ENCODE data around the gene PRRT2. TPM values are rescaled to one million over a fixed set of nuclear protein-coding genes. Genes with fewer than 3 reads are reported as not detected.
"Not testable (repeated sequence)": the region's sequence is repeated elsewhere in the genome, so short reads cannot be mapped to it uniquely, and the experiment has no call there.

Gene PRRT2
- total RNA-seq, 3 donors from 2014 or later = 2.9 to 3.9 (median 3.5) TPM

DNA sequence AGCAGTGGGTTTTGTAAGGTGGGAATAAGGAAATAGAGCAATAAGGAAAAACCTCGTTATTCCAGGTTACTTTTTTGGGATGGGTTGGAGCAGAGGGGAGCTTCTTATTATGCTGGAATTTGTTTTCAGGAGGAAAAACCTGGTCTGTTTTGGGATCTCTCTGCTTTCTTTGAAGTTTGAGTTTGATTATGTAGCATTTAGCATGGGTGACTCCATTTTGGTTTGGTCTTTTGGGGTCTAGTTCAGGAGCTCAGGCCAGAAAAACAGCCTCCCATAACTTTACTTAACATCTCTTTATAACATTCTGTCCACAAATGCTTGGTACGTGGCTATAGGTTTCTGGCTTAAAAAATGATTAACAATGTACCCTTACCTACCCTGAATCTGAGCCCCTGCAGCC lies 42.5 kb upstream of the PRRT2 start:
- no peak for DNase-seq (ENCODE audit: low spot score in 2 of 2)
- no peaks in the 10 kb centered on the region for H3K27me3 ChIP-seq
- intact Hi-C loops (cut with DNase I; ENCODE audit: low total_unique reads) = no loop called here
- no peaks in the 10 kb centered on the region for H3K9me3 ChIP-seq
- H3K4me1 ChIP-seq = no peaks in the 10 kb centered on the region
- no peaks in the 10 kb centered on the region for H3K36me3 ChIP-seq
- no peak overlapping the region for H3K27ac ChIP-seq
- TF ChIP-seq, protein P1, sequence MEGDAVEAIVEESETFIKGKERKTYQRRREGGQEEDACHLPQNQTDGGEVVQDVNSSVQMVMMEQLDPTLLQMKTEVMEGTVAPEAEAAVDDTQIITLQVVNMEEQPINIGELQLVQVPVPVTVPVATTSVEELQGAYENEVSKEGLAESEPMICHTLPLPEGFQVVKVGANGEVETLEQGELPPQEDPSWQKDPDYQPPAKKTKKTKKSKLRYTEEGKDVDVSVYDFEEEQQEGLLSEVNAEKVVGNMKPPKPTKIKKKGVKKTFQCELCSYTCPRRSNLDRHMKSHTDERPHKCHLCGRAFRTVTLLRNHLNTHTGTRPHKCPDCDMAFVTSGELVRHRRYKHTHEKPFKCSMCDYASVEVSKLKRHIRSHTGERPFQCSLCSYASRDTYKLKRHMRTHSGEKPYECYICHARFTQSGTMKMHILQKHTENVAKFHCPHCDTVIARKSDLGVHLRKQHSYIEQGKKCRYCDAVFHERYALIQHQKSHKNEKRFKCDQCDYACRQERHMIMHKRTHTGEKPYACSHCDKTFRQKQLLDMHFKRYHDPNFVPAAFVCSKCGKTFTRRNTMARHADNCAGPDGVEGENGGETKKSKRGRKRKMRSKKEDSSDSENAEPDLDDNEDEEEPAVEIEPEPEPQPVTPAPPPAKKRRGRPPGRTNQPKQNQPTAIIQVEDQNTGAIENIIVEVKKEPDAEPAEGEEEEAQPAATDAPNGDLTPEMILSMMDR (IDR thresholded peaks at IDR 0.05) = no peak
- TF ChIP-seq POLR2AphosphoS5 (IDR thresholded peaks at IDR 0.05) = no peak
- TF ChIP-seq POLR2A (IDR thresholded peaks at IDR 0.05) = no peak
- H3K4me3 ChIP-seq = no peak overlapping the region

DNA sequence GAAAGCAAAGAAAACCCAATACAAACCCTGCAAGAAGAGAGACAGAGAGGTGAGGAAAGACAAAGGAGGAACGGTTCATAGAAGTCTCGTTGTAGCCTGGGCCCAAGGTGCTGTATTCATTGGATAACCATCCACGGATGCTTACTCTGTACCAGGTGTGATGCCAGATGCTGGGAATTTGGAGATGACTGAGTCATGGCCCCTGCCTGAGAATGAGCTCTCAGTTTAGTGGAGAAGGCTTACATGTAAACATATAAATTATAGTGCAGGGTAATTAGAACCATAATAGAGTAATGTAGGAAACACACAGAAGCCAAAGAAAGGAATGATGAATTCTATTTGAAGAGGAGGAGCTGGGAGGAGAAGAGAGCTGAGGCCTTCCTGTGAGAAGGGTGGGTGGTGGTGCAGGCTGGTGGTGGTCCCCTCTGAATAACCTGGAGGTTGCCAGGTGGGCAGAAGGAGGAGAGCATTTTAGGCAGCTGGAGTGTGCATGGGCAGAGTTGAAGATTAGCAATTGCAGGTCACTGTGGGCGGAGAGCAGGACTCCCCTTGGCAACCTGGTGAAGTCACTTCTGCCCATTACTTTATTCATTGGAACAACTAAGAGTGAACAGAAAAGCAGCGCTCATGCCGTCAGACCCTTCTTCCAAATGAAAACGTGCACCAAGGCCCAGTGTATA lies 41.6 kb upstream of the PRRT2 start:
- no peak for DNase-seq (ENCODE audit: low spot score in 2 of 2)
- intact Hi-C loops (cut with DNase I; ENCODE audit: low total_unique reads) = no loop called here

DNA sequence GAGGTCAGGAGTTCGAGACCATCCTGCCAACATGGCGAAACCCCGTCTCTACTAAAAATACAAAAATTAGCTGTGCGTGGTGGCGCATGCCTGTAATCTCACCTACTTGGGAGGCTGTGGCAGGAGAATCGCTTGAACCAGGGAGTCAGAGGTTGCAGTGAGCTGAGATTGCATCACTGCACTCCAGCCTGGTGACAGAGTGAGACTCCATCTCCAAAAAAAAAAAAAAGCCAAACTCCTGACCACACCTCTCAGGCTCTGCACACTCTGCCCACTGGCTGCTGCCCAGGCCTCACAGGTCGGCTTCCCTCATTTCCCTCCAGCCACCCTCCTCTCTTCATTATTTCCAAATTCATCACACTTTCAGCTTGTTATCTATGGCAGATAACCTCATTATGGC lies 39.7 kb upstream of the PRRT2 start:
- intact Hi-C loops (cut with DNase I; ENCODE audit: low total_unique reads); H3K27me3 ChIP-seq; DNase-seq (ENCODE audit: low spot score in 2 of 2); H3K4me3 ChIP-seq; H3K36me3 ChIP-seq; H3K4me1 ChIP-seq; H3K27ac ChIP-seq; H3K9me3 ChIP-seq: not testable (repeated sequence)

More for the DNA sequence above, 41.6 kb upstream of the PRRT2 start:
- no peaks in the 10 kb centered on the region for H3K27me3 ChIP-seq
- no peak overlapping the region for H3K27ac ChIP-seq
- no peaks in the 10 kb centered on the region for H3K36me3 ChIP-seq
- no peaks in the 10 kb centered on the region for H3K4me1 ChIP-seq
- TF ChIP-seq POLR2A (IDR thresholded peaks at IDR 0.05) (no peak), POLR2AphosphoS5 (IDR thresholded peaks at IDR 0.05) (no peak)
- TF ChIP-seq, protein P1 (IDR thresholded peaks at IDR 0.05) = no peak
- H3K9me3 ChIP-seq = no peaks in the 10 kb centered on the region
- H3K4me3 ChIP-seq = no peak overlapping the region

DNA sequence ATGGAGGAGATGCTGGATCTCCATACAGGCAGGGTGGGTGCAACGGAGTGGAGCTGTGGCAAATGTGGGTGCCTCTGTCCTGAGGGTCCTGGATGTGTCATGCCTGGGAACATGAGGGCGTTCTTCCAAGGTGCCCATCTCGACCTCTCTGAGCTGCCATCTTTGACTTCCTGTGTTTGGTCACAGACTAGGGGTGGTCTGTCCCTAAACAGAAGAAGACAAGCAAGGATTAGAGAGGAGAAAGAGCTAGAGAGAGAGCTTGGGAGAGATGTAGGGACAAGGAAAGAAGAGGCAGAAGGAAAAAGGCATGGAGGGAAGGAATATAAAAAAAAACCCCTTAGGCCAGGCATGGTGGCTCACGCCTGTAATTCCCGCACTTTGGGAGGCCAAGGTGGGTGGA lies 37.3 kb upstream of the PRRT2 start:
- Histone ChIP-seq H3K27me3 (no peaks in the 10 kb centered on the region), H3K27ac (no peak overlapping the region), H3K36me3 (no peaks in the 10 kb centered on the region), H3K9me3 (no peaks in the 10 kb centered on the region), H3K4me1 (no peaks in the 10 kb centered on the region), H3K4me3 (no peak overlapping the region)
- TF ChIP-seq POLR2A (IDR thresholded peaks at IDR 0.05) (no peak), POLR2AphosphoS5 (IDR thresholded peaks at IDR 0.05) (no peak)
- TF ChIP-seq, protein P1 (IDR thresholded peaks at IDR 0.05) = no peak
- intact Hi-C loops (cut with DNase I; ENCODE audit: low total_unique reads) = no loop called here
- no peak for DNase-seq (ENCODE audit: low spot score in 2 of 2)

DNA sequence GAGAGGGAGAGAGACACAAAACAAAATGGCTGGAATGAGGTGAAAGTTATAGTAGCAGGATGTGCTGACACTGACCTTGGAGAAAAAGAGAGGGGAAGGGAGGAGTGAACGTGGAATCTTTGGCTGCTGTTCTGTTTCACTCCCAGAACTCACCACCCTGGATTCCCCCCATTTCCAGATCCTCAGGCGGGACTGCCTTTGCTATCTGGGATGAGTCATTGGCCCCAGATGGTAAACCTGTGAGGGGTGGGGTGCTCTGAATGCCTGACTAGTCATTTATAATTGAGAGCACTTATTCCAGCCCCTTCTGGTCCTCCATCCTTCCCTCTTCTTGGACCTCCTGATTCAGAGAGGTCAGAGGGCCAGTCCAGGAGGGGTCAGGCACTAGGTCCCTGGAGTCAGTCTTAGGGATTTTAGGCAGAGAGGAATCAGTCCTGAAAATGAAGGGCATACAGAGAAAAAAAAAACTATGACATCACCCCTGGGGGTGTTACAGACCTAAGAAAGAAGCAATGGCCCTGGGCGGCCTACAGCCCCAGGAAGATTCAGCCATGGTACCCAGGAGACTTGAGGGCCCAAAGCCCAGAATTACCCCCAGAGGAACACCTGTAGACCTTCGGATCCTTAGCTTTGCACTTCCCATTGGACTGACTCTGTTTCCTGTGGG lies 36.1 kb upstream of the PRRT2 start:
- TF ChIP-seq POLR2A (IDR thresholded peaks at IDR 0.05) = no peak
- TF ChIP-seq, protein P1 (IDR thresholded peaks at IDR 0.05) = no peak
- no peak for TF ChIP-seq POLR2AphosphoS5 (IDR thresholded peaks at IDR 0.05)
- no peak overlapping the region for H3K27ac ChIP-seq
- H3K27me3 ChIP-seq = no peaks in the 10 kb centered on the region
- intact Hi-C loops (cut with DNase I; ENCODE audit: low total_unique reads) = no loop called here
- no peaks in the 10 kb centered on the region for H3K9me3 ChIP-seq
- no peaks in the 10 kb centered on the region for H3K4me1 ChIP-seq
- no peaks in the 10 kb centered on the region for H3K36me3 ChIP-seq
- no peak for DNase-seq (ENCODE audit: low spot score in 2 of 2)
- no peak overlapping the region for H3K4me3 ChIP-seq

All from breast epithelium (tissue), 4 donors.